B cell (primary cell): ENCODE results near the gene ABITRAM. TPM values are rescaled to one million over a fixed set of nuclear protein-coding genes. Genes with fewer than 3 reads are reported as not detected.

Experiments used
- ATAC-seq: fragments of 200-7000 bp; cut with Tn5 transposase; one replicate; pipeline ENCODE4 v1.10.0; 2021; ENCODE audit warnings: low read depth, mild to moderate bottlenecking, moderate number of reproducible peaks, moderate library complexity
- CTCF ChIA-PET: fragments of 350-600 bp; sonication (Branson Sonifier 250); formaldehyde crosslinking; loops from one replicate; lab custom pipeline; 2021; ENCODE audit warnings: antibody characterized with exemption, inconsistent platforms; lab: Charles Lee
- POLR2A ChIA-PET: fragments of 350-600 bp; sonication (Branson Sonifier 250); formaldehyde crosslinking; loops from one replicate; lab custom pipeline; 2021; ENCODE audit warnings: antibody characterized with exemption; lab: Charles Lee
- DNase-seq: peaks from one replicate; pipeline ENCODE4 v3.0.0; 2013
- H2AFZ ChIP-seq: 2 replicates; pipeline ENCODE4 v1.6.1; 2012; ENCODE audit warnings: mild to moderate bottlenecking, low read depth, low read length; ENCODE audit not compliant: insufficient read depth, poor library complexity, severe bottlenecking
- H3K27ac ChIP-seq, 2 donors: 1 replicate in 1 of 2; 2 replicates in 1 of 2; pipeline ENCODE4 v1.5.1; 2012 to 2013; ENCODE audit warnings: low read length in 2 of 2, mild to moderate bottlenecking in 2 of 2, moderate library complexity in 1 of 2
- H3K27me3 ChIP-seq, 4 experiments: fragments of 200-600 bp in 1 of 4; sonication (generic) in 1 of 4; replicated peaks in 1 of 4; 1 replicate in 2 of 4; 2 replicates in 2 of 4; pipeline versions ENCODE4 v1.6.1 to v1.7.0; 2013 to 2016; ENCODE audit warnings: low read length in 3 of 4, mild to moderate bottlenecking in 2 of 4, mixed read lengths in 1 of 4, moderate library complexity in 1 of 4; ENCODE audit not compliant: insufficient read depth in 4 of 4, control insufficient read depth in 3 of 4; ENCODE audit errors: control extremely low read depth in 1 of 4
- H3K36me3 ChIP-seq, 2 experiments: replicated peaks in 1 of 2; 1 replicate in 1 of 2; 2 replicates in 1 of 2; pipeline versions ENCODE4 v1.6.1 to v1.7.1; 2013; ENCODE audit warnings: low read length in 1 of 2; ENCODE audit not compliant: insufficient read depth in 2 of 2, control insufficient read depth in 1 of 2; ENCODE audit errors: control extremely low read depth in 1 of 2, extremely low read depth in 1 of 2
- H3K4me1 ChIP-seq, 2 donors: fragments of 200-600 bp in 1 of 2; sonication (generic) in 1 of 2; 1 replicate in 1 of 2; 2 replicates in 1 of 2; pipeline versions ENCODE4 v1.5.1 to v1.6.1; 2013 to 2017; ENCODE audit warnings: low read length in 2 of 2; ENCODE audit not compliant: control insufficient read depth in 2 of 2, insufficient read depth in 2 of 2
- H3K4me2 ChIP-seq: replicated peaks from 2 replicates; pipeline ENCODE3; 2012; ENCODE audit warnings: mild to moderate bottlenecking, low read depth, low read length; ENCODE audit not compliant: poor library complexity, severe bottlenecking
- H3K4me3 ChIP-seq, 5 experiments: fragments of 200-600 bp in 1 of 5; sonication (generic) in 1 of 5; 1 replicate in 3 of 5; 2 replicates in 2 of 5; pipeline versions ENCODE4 v1.5.1 to v1.7.0; 2011 to 2016; ENCODE audit warnings: low read length in 4 of 5, mild to moderate bottlenecking in 4 of 5, low read depth in 2 of 5, control low read depth in 1 of 5, moderate library complexity in 1 of 5; ENCODE audit not compliant: insufficient read depth in 1 of 5; ENCODE audit errors: control extremely low read depth in 1 of 5, extremely low read depth in 1 of 5
- H3K79me2 ChIP-seq: fragments of 200-600 bp; sonication (generic); one replicate; pipeline ENCODE4 v1.6.0; 2016; ENCODE audit warnings: low read length; ENCODE audit not compliant: control insufficient read depth, insufficient read depth
- H3K9ac ChIP-seq: fragments of 200-600 bp; sonication (generic); 2 replicates; pipeline ENCODE4 v1.6.1; 2017; ENCODE audit warnings: mild to moderate bottlenecking, low read length, moderate library complexity
- H3K9me3 ChIP-seq, 3 donors: one replicate each; pipeline versions ENCODE4 v1.6.1 to v1.7.1; 2013; ENCODE audit warnings: low read length in 2 of 3; ENCODE audit not compliant: control insufficient read depth in 2 of 3, insufficient read depth in 1 of 3; ENCODE audit errors: control extremely low read depth in 1 of 3
- H4K20me1 ChIP-seq: 2 replicates; pipeline ENCODE4 v1.6.0; 2012; ENCODE audit warnings: mild to moderate bottlenecking, low read length; ENCODE audit not compliant: insufficient read depth, control insufficient read depth, poor library complexity, severe bottlenecking
- H3K27ac Mint-ChIP-seq: one replicate; pipeline ENCODE4 v1.8.0; 2021; ENCODE audit warnings: mixed read lengths
- H3K27me3 Mint-ChIP-seq: one replicate; pipeline ENCODE4 v1.8.0; 2021; ENCODE audit warnings: mixed read lengths
- H3K4me1 Mint-ChIP-seq: one replicate; pipeline ENCODE4 v1.8.0; 2021; ENCODE audit warnings: mixed read lengths
- H3K4me3 Mint-ChIP-seq: one replicate; pipeline ENCODE4 v1.8.0; 2021; ENCODE audit warnings: mixed read lengths
- H3K9me3 Mint-ChIP-seq: one replicate; pipeline ENCODE4 v1.8.0; 2022; ENCODE audit warnings: mixed read lengths; ENCODE audit not compliant: insufficient read depth
- EZH2 ChIP-seq: IDR thresholded peaks from 2 replicates; pipeline ENCODE4 v1.6.1; 2012; ENCODE audit warnings: borderline replicate concordance, low read depth, mild to moderate bottlenecking, moderate library complexity, low read length; ENCODE audit not compliant: insufficient read depth, poor library complexity, severe bottlenecking
- WGBS: methylation state at CpG from one replicate; pipeline ENCODE4 v1.1.5; 2013; ENCODE audit warnings: missing lambda C conversion rate; ENCODE audit not compliant: insufficient coverage; 5-methylcytosine and 5-hydroxymethylcytosine counted together
- intact Hi-C: fragments of 100-400 bp; cut with micrococcal nuclease; formaldehyde crosslinking; loops from one replicate; pipeline ENCODE4 v1.10.0; 2022
- polyA plus RNA-seq: library from polyadenylated mRNA; depleted of rRNA; stranded (reverse); fragments of >200 nt; gene quantifications from 2 replicates; pipeline ENCODE4 v1.2.3, GENCODE V29; 2012
- total RNA-seq, 2 donors: library from RNA; stranded (reverse); fragments of 120-200 nt in 1 of 2; gene quantifications; 1 replicate in 1 of 2; 2 replicates in 1 of 2; pipeline versions ENCODE4 v1.2.3 to v1.2.4, GENCODE V29; 2013 to 2022
- TF ChIP-seq, protein P1 (sequence below): fragments of 200-600 bp; IDR thresholded peaks from one replicate; pipeline ENCODE4 v1.8.0; 2022; ENCODE audit warnings: antibody characterized with exemption, mild to moderate bottlenecking

Gene ABITRAM
- total and polyA plus RNA-seq, 2 donors (not counting 1 experiment from before 2014, with no cell fraction given): 6.6 to 8.3 TPM

DNA sequence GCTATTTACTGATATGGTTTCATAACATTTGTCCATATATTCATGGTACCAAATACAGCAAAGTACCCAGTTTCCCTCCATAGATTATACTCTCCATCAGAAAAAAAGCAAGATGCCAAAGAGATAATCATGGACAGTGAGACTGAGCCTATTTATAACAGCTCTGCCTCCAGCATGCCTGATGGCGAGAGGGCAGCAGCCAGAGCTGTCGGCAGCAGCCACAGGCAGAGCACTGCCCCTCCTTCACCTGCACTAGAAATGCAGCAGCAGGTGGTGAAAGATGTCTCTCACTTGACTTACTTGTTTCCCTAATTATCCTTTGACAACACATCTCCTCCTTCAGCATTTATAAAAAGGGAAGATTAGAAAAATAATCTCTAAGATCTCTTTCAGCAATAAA is 46.7 kb downstream of the ABITRAM start:
- H3K4me3 ChIP-seq: no peak overlapping the region
- TF ChIP-seq, protein P1, sequence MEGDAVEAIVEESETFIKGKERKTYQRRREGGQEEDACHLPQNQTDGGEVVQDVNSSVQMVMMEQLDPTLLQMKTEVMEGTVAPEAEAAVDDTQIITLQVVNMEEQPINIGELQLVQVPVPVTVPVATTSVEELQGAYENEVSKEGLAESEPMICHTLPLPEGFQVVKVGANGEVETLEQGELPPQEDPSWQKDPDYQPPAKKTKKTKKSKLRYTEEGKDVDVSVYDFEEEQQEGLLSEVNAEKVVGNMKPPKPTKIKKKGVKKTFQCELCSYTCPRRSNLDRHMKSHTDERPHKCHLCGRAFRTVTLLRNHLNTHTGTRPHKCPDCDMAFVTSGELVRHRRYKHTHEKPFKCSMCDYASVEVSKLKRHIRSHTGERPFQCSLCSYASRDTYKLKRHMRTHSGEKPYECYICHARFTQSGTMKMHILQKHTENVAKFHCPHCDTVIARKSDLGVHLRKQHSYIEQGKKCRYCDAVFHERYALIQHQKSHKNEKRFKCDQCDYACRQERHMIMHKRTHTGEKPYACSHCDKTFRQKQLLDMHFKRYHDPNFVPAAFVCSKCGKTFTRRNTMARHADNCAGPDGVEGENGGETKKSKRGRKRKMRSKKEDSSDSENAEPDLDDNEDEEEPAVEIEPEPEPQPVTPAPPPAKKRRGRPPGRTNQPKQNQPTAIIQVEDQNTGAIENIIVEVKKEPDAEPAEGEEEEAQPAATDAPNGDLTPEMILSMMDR: no peak
- no peak for TF ChIP-seq EZH2
- no peak overlapping the region for H2AFZ ChIP-seq
- H3K9me3 Mint-ChIP-seq: no peaks in the 10 kb centered on the region
- ATAC-seq (no peak), DNase-seq (no peak)
- H3K4me1 Mint-ChIP-seq: no peaks in the 10 kb centered on the region
- H3K27ac Mint-ChIP-seq: no peak overlapping the region
- no peaks in the 10 kb centered on the region for H3K27me3 ChIP-seq
- H3K79me2 ChIP-seq: no peaks in the 10 kb centered on the region
- 93% methylated on average over 2 of the region's 2 CpGs for WGBS
- intact Hi-C loops: no loop called here
- no peaks in the 10 kb centered on the region for H3K9me3 ChIP-seq
- no peak overlapping the region for H3K4me2 ChIP-seq
- no peaks in the 10 kb centered on the region for H3K36me3 ChIP-seq
- H3K9ac ChIP-seq: no peak overlapping the region
- H3K27ac ChIP-seq: no peak overlapping the region
- CTCF ChIA-PET: interaction anchor here (1.1 kb wide), 1 partner anchor 27 kb away, joined by 3 read pairs; no protein-coding TSS in a partner anchor
- H3K27me3 Mint-ChIP-seq: no peaks in the 10 kb centered on the region
- H3K4me3 Mint-ChIP-seq: no peak overlapping the region
- H3K4me1 ChIP-seq: no peaks in the 10 kb centered on the region
- POLR2A ChIA-PET: no interaction called here
- no peaks in the 10 kb centered on the region for H4K20me1 ChIP-seq

DNA sequence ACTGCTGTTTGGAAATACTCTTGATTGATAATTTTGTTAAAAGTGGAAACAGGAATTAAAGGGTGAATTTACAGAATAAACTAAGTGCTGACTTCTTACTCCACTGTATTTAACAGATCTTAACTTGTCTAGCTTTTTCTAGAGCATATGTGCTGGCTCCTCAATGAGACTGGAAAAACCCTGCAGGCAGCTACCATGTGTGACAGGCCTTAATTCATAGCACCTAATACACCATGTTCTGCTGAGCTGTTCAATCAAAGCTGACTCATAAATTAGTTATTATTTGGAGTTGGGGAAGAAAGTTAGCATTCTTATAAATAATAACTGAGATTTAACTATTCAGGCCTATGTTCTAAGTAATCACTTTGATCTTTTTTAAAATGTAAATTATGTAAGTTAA is 49.7 kb downstream of the ABITRAM start:
- no peak for TF ChIP-seq EZH2
- TF ChIP-seq, protein P1: no peak
- H3K27ac Mint-ChIP-seq: no peak overlapping the region
- Histone ChIP-seq H2AFZ (no peak overlapping the region), H3K4me1 (no peaks in the 10 kb centered on the region), H3K9ac (no peak overlapping the region), H3K9me3 (no peaks in the 10 kb centered on the region), H3K27ac (no peak overlapping the region), H3K27me3 (no peaks in the 10 kb centered on the region), H3K36me3 (no peaks in the 10 kb centered on the region), H4K20me1 (no peaks in the 10 kb centered on the region), H3K4me2 (no peak overlapping the region), H3K79me2 (no peaks in the 10 kb centered on the region), H3K4me3 (no peak overlapping the region)
- DNase-seq (no peak), ATAC-seq (no peak)
- intact Hi-C loops: no loop called here
- H3K4me1 Mint-ChIP-seq: no peaks in the 10 kb centered on the region
- H3K4me3 Mint-ChIP-seq: no peak overlapping the region
- ChIA-PET CTCF (interaction anchor here (1.7 kb wide), 1 partner anchor 30 kb away, joined by 4 read pairs; no protein-coding TSS in a partner anchor), POLR2A (no interaction called here)
- no peaks in the 10 kb centered on the region for H3K27me3 Mint-ChIP-seq
- H3K9me3 Mint-ChIP-seq: no peaks in the 10 kb centered on the region

Other genes starting within 250 kb of the ABITRAM start
- not detected in 2 replicates for gene ACTL7B, start 78.4 kb upstream of the ABITRAM start, total RNA-seq
- 0.07 and 0.19 TPM in 2 replicates for gene ACTL7B, start 78.4 kb upstream of the ABITRAM start, polyA plus RNA-seq
- gene ACTL7A, start 72.1 kb upstream of the ABITRAM start, total RNA-seq: not detected in 2 replicates
- gene ACTL7A, start 72.1 kb upstream of the ABITRAM start, polyA plus RNA-seq: not detected in 2 replicates
- 25.8 and 29.4 TPM in 2 replicates for gene ELP1, start 276 bp upstream of the ABITRAM start, total RNA-seq
- 20.8 and 28.4 TPM in 2 replicates for gene ELP1, start 276 bp upstream of the ABITRAM start, polyA plus RNA-seq
- 1.5 and 2.3 TPM in 2 replicates for gene CTNNAL1, start 79.1 kb downstream of the ABITRAM start, total RNA-seq
- gene CTNNAL1, start 79.1 kb downstream of the ABITRAM start, polyA plus RNA-seq: 0.04 and 0.35 TPM in 2 replicates
- 33.4 and 34.3 TPM in 2 replicates for gene TMEM245, start 185.5 kb downstream of the ABITRAM start, total RNA-seq
- 6.3 and 7.5 TPM in 2 replicates for gene TMEM245, start 185.5 kb downstream of the ABITRAM start, polyA plus RNA-seq
- not detected in 2 replicates for gene FRRS1L, start 232.8 kb downstream of the ABITRAM start, total RNA-seq
- not detected in 2 replicates for gene FRRS1L, start 232.8 kb downstream of the ABITRAM start, polyA plus RNA-seq